ENCODE measurements around the gene DHX15. TPM values are rescaled to one million over a fixed set of nuclear protein-coding genes. Genes with fewer than 3 reads are reported as not detected.

The DHX15 gene
- total RNA-seq, 2 donors from 2014 or later = 190 to 251 TPM

Other genes starting within 250 kb of the DHX15 start
- gene SOD3, start 211.0 kb upstream of the DHX15 start, total RNA-seq = not detected

Measured in natural killer cell treated with Interleukin-12 subunit alpha and Interleukin-12 subunit beta and Interleukin-15 and Interleukin-18, amount 100 ng/mL, for 72 hours (primary cell).